ENCODE data around the gene NUDT8. TPM values are rescaled to one million over a fixed set of nuclear protein-coding genes. Genes with fewer than 3 reads are reported as not detected.
A peak's percentile ranks its signal among the peaks of the same experiment; 100 is the strongest.

Gene NUDT8
- total RNA-seq, 6 experiments from 2014 or later, result 12.7 to 31.4 (median 18.3) TPM

DNA sequence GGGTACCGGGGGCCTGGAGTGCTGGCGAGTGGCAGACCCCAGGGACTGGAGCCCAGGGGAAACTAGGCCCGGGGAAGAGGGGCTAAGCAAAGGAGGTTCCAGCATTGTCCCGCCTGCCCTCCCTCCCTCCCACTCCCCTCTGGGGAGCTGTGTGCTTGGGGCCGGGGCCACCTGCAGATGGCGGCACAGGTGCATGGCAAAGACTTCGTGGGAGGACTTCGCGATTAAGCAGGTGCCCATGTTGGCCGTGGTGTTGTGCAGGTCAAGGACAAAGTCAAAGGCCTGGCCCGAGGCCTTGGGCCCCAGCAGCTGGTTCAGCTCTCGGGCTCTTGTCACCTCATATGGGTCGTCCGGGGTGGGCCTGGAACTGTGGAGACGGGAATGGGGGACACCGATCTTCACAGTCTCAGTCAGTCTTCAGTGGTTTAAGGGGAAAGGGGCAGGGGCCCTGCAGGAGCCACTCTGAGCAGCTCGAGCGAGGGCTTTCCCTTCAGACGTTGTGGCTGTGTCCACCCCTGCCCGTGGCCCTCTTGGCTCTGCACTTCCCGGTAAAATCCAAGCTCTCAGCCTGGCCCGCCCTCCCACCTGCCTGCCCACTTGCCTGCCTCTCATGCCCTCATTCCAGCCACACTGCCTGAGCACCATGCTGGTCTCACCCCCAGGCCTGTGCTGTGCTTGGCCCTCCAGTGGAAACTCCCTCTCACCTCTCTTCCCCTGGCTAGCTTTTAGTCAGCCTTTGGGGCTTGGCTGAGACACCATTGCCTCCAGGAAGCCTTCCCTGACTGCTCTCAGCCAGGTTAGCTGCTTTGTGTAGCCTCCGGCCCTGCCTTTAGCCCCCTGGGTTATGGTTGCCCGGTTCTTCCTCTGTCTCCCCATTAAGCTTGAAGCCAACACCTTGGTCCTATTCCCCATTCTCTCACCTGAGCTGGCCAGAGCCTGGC, 16.1 kb upstream of the NUDT8 start:
- TF ChIP-seq, protein P1, sequence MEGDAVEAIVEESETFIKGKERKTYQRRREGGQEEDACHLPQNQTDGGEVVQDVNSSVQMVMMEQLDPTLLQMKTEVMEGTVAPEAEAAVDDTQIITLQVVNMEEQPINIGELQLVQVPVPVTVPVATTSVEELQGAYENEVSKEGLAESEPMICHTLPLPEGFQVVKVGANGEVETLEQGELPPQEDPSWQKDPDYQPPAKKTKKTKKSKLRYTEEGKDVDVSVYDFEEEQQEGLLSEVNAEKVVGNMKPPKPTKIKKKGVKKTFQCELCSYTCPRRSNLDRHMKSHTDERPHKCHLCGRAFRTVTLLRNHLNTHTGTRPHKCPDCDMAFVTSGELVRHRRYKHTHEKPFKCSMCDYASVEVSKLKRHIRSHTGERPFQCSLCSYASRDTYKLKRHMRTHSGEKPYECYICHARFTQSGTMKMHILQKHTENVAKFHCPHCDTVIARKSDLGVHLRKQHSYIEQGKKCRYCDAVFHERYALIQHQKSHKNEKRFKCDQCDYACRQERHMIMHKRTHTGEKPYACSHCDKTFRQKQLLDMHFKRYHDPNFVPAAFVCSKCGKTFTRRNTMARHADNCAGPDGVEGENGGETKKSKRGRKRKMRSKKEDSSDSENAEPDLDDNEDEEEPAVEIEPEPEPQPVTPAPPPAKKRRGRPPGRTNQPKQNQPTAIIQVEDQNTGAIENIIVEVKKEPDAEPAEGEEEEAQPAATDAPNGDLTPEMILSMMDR (IDR thresholded peaks at IDR 0.05), result no peak
- no peak for TF ChIP-seq POLR2A (IDR thresholded peaks at IDR 0.05)
- Histone ChIP-seq H3K36me3 (no peaks in the 10 kb centered on the region), H3K27ac (no peak overlapping the region), H3K9me3 (no peaks in the 10 kb centered on the region), H3K4me1 (no peaks in the 10 kb centered on the region), H3K4me3 (no peak overlapping the region), H3K27me3 (no peaks in the 10 kb centered on the region)
- intact Hi-C loops (cut with DNase I), result no loop called here
- DNase-seq (no peak), ATAC-seq (no peak)
- WGBS (ENCODE audit: insufficient coverage, low coverage, low lambda C conversion rate, missing lambda C conversion rate), result 63% methylated on average over 5 of the region's 24 CpGs

DNA sequence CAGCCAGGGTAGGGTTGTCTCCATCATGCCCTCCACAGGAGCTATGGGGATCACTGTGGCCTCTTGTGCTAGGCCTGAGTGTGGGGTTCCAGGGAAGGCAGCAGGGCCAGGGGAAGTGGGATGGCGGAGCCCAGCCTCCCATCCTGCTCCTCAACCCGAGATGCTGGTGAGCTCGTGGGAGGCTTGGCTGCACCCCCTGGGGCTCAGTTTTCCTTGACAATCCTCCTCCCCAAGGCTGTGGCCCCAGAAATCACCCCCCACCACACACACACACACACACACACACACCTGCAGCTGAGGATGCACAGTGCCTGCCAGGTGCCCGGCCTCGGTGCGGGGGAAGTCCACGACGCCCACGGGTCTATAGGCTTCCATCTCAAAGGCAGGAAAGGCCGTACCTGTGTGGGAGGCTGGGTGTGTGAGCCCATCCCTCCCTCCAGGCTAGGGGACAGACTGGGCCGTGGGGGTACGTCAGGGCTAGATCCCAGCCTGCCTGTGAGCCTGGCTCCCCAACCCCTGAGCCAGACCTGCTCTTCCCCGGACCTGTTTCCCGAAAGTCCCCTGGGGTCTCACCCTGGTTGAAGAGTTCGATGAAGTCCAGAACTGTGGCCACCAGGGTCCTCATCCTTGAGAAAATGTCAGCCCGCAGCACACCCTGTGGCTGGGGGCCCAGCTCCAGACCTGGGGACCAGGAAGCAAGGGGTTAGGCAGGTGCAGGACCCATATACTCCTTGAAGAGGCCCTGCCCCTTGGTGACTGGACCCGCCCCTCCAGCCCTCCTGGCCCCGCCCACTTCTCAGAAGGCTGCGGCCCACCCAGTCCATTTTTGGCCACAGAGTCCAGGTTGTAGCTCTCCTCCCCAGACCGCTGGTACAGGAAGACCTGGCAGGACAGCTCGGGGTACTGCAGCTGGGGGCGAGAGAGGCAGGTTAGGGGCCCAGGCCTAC, 15.0 kb upstream of the NUDT8 start:
- DNase-seq (no peak), ATAC-seq (no peak)
- Histone ChIP-seq H3K9me3 (no peaks in the 10 kb centered on the region), H3K4me1 (peaks cover 0 to 4% (median 0%) of the 10 kb centered on the region in 4 donors), H3K27ac (no peak overlapping the region), H3K36me3 (no peaks in the 10 kb centered on the region), H3K27me3 (no peaks in the 10 kb centered on the region), H3K4me3 (no peak overlapping the region)
- TF ChIP-seq, protein P1 (IDR thresholded peaks at IDR 0.05), result no peak
- TF ChIP-seq POLR2A (IDR thresholded peaks at IDR 0.05), result no peak
- WGBS (ENCODE audit: insufficient coverage, low coverage, low lambda C conversion rate, missing lambda C conversion rate), result 74% methylated on average over 3 of the region's 22 CpGs
- intact Hi-C loops (cut with DNase I), result no loop called here

DNA sequence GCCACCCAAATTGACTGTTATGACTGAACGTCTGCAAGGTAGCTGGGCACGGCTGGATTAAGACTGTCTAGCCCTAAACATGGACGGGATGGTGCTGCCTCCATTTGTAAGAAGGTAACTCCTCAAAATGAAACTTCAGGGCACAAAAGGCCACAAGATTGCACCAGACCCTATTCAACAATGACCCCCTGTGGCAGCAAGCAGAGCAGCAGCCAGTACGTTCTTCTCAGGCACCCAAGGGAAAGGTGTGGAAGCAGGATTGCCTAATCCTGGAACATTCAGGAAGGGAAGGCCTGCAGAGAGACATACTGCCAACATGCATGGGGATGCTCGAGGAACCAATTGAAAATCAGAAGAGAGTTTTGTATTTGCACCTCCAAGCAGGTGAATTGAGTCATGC, 14.3 kb upstream of the NUDT8 start:
- H3K27ac ChIP-seq, result no peak overlapping the region
- DNase-seq (no peak), ATAC-seq (peak; percentile 40 to 68 (median 52))
- intact Hi-C loops (cut with DNase I), result no loop called here
- no peak for TF ChIP-seq POLR2A (IDR thresholded peaks at IDR 0.05)
- TF ChIP-seq, protein P1 (IDR thresholded peaks at IDR 0.05), result peak; percentile 24 to 38 (median 31)
- no peaks in the 10 kb centered on the region for H3K27me3 ChIP-seq
- 76% methylated on average over 3 of the region's 5 CpGs for WGBS (ENCODE audit: insufficient coverage, low coverage, low lambda C conversion rate, missing lambda C conversion rate)
- no peak overlapping the region for H3K4me3 ChIP-seq
- H3K4me1 ChIP-seq, result peaks cover 0 to 4% (median 0%) of the 10 kb centered on the region in 4 donors
- no peaks in the 10 kb centered on the region for H3K9me3 ChIP-seq
- H3K36me3 ChIP-seq, result no peaks in the 10 kb centered on the region

DNA sequence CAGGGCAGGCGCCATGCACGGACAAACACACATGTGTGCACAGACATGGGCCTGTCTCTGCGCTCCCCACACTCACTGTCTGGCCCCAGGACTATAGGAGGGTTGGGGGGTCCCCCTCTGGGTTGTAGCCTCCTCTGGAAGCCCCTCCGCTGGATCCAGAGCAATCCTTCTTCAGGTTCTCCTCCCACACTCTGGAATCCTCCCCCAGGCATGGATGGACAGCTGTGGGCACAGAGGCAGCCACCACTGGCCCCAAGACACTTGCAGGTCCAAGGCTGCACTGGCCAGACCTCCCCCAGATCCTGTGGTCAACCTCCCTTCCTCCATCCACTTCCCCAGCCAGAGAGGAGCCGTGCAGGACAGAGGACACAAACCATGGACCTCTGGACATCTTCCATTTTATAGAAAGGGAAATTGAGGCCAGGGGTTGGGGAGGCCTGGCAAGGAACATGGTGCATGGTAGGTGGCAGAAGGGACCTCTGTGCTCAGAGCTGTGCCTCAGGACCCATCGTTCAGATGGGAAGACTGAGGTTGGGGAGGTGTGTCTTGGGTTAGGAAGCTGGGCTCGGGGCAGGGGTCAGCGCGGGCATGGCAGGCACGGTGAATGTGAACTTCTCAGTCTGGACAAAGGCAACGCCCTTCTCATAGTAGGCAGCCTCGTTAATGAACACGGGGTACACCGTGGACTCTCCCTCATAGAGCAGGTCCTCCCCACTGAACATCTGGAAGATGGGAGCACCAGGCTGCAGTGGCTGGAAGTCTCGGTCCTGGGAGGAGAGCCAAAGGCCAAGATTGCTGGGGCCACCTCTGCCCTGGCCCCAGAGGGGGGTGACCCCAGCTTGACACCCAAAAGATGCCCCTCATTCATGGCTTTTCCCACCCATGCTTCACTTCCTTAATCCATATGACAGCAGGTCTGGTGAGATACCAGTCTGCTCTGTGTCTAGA, 12.7 kb upstream of the NUDT8 start:
- no peak for DNase-seq
- ATAC-seq, result no peak
- H3K36me3 ChIP-seq, result no peaks in the 10 kb centered on the region
- H3K4me1 ChIP-seq, result peaks cover 0 to 4% (median 0%) of the 10 kb centered on the region in 4 donors
- H3K4me3 ChIP-seq, result no peak overlapping the region
- H3K27ac ChIP-seq, result no peak overlapping the region
- 83% methylated on average over 1 of the region's 15 CpGs for WGBS (ENCODE audit: insufficient coverage, low coverage, low lambda C conversion rate, missing lambda C conversion rate)
- no peak for TF ChIP-seq POLR2A (IDR thresholded peaks at IDR 0.05)
- TF ChIP-seq, protein P1 (IDR thresholded peaks at IDR 0.05), result no peak
- intact Hi-C loops (cut with DNase I), result no loop called here
- no peaks in the 10 kb centered on the region for H3K9me3 ChIP-seq
- H3K27me3 ChIP-seq, result no peaks in the 10 kb centered on the region
